Ascending aorta (tissue), 2 donors: ENCODE data around the gene DCC. TPM values are rescaled to one million over a fixed set of nuclear protein-coding genes. Genes with fewer than 3 reads are reported as not detected.

ENCODE experiments used
- DNase-seq, 2 donors: peaks; one replicate each; pipeline ENCODE4 v3.0.0-alpha.2; 2019; ENCODE audit warnings: low spot score in 2 of 2
- H3K27ac ChIP-seq, 2 donors: fragments of 200-600 bp; sonication (generic); one replicate each; pipeline ENCODE4 v1.5.1; 2016 to 2017; ENCODE audit warnings: mild to moderate bottlenecking in 1 of 2
- H3K27me3 ChIP-seq: fragments of 200-600 bp; sonication (generic); one replicate; pipeline ENCODE4 v1.5.1; 2017
- H3K36me3 ChIP-seq, 2 donors: fragments of 200-600 bp; sonication (generic); one replicate each; pipeline ENCODE4 v1.5.1; 2016
- H3K4me1 ChIP-seq, 2 donors: fragments of 200-600 bp; sonication (generic); one replicate each; pipeline ENCODE4 v1.5.1; 2016 to 2017; ENCODE audit warnings: mild to moderate bottlenecking in 1 of 2
- H3K4me3 ChIP-seq, 2 donors: fragments of 200-600 bp; sonication (generic); one replicate each; pipeline ENCODE4 v1.5.1; 2016 to 2017; ENCODE audit warnings: mild to moderate bottlenecking in 1 of 2
- H3K9me3 ChIP-seq, 2 donors: fragments of 200-600 bp; sonication (generic); one replicate each; pipeline ENCODE4 v1.5.1; 2016
- intact Hi-C: fragments of 100-400 bp; cut with DNase I; formaldehyde crosslinking; loops from one replicate; pipeline ENCODE4 v1.15.1; 2023
- total RNA-seq: library from RNA; depleted of rRNA; stranded (reverse); fragments of >200 nt; gene quantifications from one replicate; pipeline ENCODE4 v1.1.0, GENCODE V29; 2016
- TF ChIP-seq, protein P1 (sequence below), 3 experiments: fragments of 200-600 bp in 2 of 3; fragments of 450-650 bp in 1 of 3; sonication (generic) in 2 of 3; IDR thresholded peaks; one replicate each; pipeline ENCODE4 v1.5.1; 2016 to 2019; ENCODE audit warnings: antibody characterized with exemption in 3 of 3, mild to moderate bottlenecking in 1 of 3, moderate library complexity in 1 of 3

DCC gene
- total RNA-seq, 1 donor from 2014 or later = not detected

DNA sequence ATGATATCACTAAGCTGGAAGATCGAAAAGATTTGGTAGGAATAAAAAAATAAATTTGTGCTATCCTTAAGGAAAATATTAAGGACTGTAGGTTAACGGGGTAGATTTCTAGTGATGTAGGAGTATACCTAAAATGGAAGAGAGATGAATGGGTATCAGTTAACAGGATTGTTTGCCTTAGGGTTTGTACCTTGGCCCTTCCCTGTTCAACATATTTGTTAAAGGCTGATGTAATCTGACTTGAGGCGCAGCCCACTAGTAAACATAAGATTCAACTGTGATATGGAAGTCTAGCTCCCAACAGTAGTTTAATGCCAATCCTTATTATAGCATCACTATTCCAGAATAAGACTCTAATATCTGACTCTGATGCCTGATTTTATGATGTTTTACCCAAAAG is 685.2 kb downstream of the DCC start:
- DNase-seq = no peak
- no peaks in the 10 kb centered on the region for H3K36me3 ChIP-seq

DNA sequence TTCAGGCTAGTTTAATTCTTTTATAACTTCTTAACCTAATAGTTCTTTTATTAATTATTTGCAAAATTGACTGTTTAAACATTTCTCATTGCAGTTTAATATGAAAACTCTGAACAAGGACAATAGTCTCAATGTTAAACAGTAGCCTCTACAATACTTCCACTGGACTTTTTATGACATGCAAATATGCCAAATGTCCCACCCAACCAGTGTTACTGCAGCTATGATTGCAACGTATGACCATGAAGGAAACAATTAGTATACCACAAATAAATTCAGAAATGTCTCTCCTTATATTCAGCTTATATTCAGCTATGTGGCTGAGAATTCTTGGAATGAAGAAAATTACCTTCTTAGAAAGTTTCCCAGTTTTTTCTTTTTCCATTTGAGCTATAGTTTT is 688.6 kb downstream of the DCC start:
- intact Hi-C loops = no loop called here
- DNase-seq = no peak
- Histone ChIP-seq H3K9me3 (no peaks in the 10 kb centered on the region), H3K27me3 (no peaks in the 10 kb centered on the region), H3K4me3 (no peak overlapping the region), H3K4me1 (no peaks in the 10 kb centered on the region), H3K36me3 (no peaks in the 10 kb centered on the region), H3K27ac (no peak overlapping the region)
- TF ChIP-seq, protein P1, sequence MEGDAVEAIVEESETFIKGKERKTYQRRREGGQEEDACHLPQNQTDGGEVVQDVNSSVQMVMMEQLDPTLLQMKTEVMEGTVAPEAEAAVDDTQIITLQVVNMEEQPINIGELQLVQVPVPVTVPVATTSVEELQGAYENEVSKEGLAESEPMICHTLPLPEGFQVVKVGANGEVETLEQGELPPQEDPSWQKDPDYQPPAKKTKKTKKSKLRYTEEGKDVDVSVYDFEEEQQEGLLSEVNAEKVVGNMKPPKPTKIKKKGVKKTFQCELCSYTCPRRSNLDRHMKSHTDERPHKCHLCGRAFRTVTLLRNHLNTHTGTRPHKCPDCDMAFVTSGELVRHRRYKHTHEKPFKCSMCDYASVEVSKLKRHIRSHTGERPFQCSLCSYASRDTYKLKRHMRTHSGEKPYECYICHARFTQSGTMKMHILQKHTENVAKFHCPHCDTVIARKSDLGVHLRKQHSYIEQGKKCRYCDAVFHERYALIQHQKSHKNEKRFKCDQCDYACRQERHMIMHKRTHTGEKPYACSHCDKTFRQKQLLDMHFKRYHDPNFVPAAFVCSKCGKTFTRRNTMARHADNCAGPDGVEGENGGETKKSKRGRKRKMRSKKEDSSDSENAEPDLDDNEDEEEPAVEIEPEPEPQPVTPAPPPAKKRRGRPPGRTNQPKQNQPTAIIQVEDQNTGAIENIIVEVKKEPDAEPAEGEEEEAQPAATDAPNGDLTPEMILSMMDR (IDR thresholded peaks at IDR 0.05) = no peak

More for the DNA sequence above, 685.2 kb downstream of the DCC start:
- Histone ChIP-seq H3K4me3 (no peak overlapping the region), H3K27me3 (no peaks in the 10 kb centered on the region), H3K9me3 (no peaks in the 10 kb centered on the region), H3K27ac (no peak overlapping the region), H3K4me1 (no peaks in the 10 kb centered on the region)
- TF ChIP-seq, protein P1 (IDR thresholded peaks at IDR 0.05) = no peak
- intact Hi-C loops = no loop called here

DNA sequence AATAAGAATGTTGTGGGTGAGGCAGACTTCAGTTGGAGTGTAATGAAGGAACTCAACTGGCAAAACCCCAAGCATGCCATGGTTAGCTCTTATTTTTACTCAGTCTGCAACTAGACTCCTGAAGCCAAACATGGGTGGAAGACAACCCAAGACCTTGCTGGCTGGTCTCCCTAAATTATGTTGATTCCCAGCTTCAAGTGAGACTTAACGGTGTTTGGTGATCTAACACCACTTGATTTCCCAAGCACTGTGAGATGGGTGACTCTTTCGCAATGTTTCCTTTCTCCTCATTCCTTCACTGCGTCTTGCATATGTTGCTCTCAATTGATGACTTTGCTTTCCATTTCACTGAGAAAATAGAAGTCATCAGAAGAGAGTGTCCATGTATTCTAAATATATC is 693.1 kb downstream of the DCC start:
- intact Hi-C loops = no loop called here

DNA sequence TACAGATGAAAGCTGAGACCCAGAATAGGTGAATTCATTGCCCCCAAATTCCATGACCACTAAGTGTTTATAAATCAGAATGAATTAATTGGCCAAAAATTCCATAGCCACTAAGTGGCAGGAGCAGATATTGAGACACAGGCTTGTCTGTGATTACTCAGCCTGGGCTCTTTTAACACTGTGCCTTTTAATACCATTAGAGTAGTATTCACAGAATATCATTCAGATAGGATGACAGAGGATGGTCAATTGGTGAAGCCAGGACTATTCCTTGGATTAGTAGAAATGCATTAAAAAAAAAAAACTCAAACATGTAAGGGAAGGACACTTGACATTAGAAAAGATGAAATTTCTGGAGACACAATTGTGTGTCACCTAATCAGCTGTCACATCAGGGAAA is 698.6 kb downstream of the DCC start:
- DNase-seq = no peak
- Histone ChIP-seq H3K9me3 (no peaks in the 10 kb centered on the region), H3K4me1 (no peaks in the 10 kb centered on the region), H3K4me3 (no peak overlapping the region), H3K27me3 (no peaks in the 10 kb centered on the region), H3K36me3 (no peaks in the 10 kb centered on the region), H3K27ac (no peak overlapping the region)
- TF ChIP-seq, protein P1 (IDR thresholded peaks at IDR 0.05) = no peak
- intact Hi-C loops = no loop called here

More for the DNA sequence above, 693.1 kb downstream of the DCC start:
- H3K9me3 ChIP-seq = no peaks in the 10 kb centered on the region
- no peaks in the 10 kb centered on the region for H3K4me1 ChIP-seq
- no peak overlapping the region for H3K4me3 ChIP-seq
- TF ChIP-seq, protein P1 (IDR thresholded peaks at IDR 0.05) = no peak
- H3K27ac ChIP-seq = no peak overlapping the region
- H3K27me3 ChIP-seq = no peaks in the 10 kb centered on the region
- H3K36me3 ChIP-seq = no peaks in the 10 kb centered on the region
- DNase-seq = no peak

DNA sequence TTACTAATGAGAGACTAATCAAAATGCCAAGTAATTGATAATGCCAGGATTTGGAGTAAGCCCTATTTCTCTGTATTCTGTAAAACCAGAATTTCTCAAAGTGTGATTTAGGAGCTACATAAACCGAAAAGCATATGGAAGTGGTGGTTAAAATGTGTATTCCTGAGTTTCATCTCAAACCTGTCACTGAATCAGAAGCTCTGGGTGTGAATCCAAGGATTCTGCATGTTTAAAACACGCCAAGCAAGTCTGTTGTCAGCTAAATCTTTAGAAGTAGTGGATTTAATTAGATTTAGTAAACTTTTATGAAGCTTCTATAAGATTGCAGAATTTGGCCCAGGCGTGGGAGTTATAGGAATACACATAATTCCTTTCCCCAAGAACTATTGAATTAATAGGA is 700.3 kb downstream of the DCC start:
- TF ChIP-seq, protein P1 (IDR thresholded peaks at IDR 0.05) = no peak
- no peaks in the 10 kb centered on the region for H3K36me3 ChIP-seq
- H3K27me3 ChIP-seq = no peaks in the 10 kb centered on the region
- H3K9me3 ChIP-seq = no peaks in the 10 kb centered on the region
- no peak overlapping the region for H3K27ac ChIP-seq
- intact Hi-C loops = no loop called here
- no peak for DNase-seq
- H3K4me1 ChIP-seq = no peaks in the 10 kb centered on the region
- H3K4me3 ChIP-seq = no peak overlapping the region

DNA sequence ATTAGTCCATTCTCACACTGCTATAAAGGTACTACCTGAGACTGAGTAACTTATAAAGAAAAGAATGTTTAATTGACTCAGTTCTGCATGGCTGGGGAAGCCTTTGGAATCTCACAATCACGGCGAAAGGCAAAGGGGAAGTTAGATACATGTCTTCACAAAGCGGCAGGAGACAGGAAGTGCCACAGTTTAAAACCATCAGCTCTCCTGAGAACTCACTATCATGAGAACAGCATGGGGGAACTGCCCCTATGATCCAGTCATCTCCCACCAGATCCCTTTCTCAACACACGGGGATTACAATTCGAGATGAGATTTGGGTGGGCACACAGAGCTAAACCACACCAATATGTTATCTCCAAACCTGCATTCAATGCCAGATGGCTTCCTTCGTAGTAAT is 716.1 kb downstream of the DCC start:
- Histone ChIP-seq H3K4me3 (no peak overlapping the region), H3K27me3 (no peaks in the 10 kb centered on the region), H3K36me3 (no peaks in the 10 kb centered on the region), H3K9me3 (no peaks in the 10 kb centered on the region), H3K27ac (no peak overlapping the region), H3K4me1 (no peaks in the 10 kb centered on the region)
- TF ChIP-seq, protein P1 (IDR thresholded peaks at IDR 0.05) = no peak
- DNase-seq = no peak
- intact Hi-C loops = no loop called here
